ENCODE data around the gene PAPOLA. TPM values are rescaled to one million over a fixed set of nuclear protein-coding genes. Genes with fewer than 3 reads are reported as not detected.

PAPOLA gene
- total RNA-seq, 2 donors from 2014 or later = 167 to 216 TPM

Other genes starting within 250 kb of the PAPOLA start
- not detected for gene BDKRB1, start 246.2 kb upstream of the PAPOLA start, total RNA-seq
- 10 to 100 TPM; 19.1 to 31.8 TPM for gene ATG2B, start 139.0 kb upstream of the PAPOLA start, total RNA-seq
- 10 to 100 TPM; 15.2 to 25.5 TPM for gene GSKIP, start 138.9 kb upstream of the PAPOLA start, total RNA-seq
- gene AK7, start 110.3 kb upstream of the PAPOLA start, total RNA-seq = not detected